Right ventricle myocardium superior (tissue), 1 donor: ENCODE measurements around the gene CELF5. TPM values are rescaled to one million over a fixed set of nuclear protein-coding genes. Genes with fewer than 3 reads are reported as not detected.
"Not testable (repeated sequence)": the region's sequence is repeated elsewhere in the genome, so short reads cannot be mapped to it uniquely, and the experiment has no call there.

Experiments
- ATAC-seq: fragments of 200-7000 bp; cut with Tn5 transposase; one replicate; pipeline ENCODE4 v1.9.1; 2020; ENCODE audit warnings: mild to moderate bottlenecking; ENCODE audit not compliant: poor library complexity
- DNase-seq: peaks from one replicate; pipeline ENCODE4 v3.0.0-alpha.2; 2020
- intact Hi-C: fragments of 100-400 bp; cut with DNase I; formaldehyde crosslinking; loops from one replicate; pipeline ENCODE4 v1.11.2; 2022
- total RNA-seq: library from RNA; stranded (reverse); fragmentation: NEBNext Ultra II Directional; extraction: Animal tissue kit (Norgen Biotek cat#: 25700); gene quantifications from one replicate; pipeline ENCODE4 v1.2.1, GENCODE V29; 2021
- donor health status: DM: no; HTN: yes; CAD: no; lungs with severe emphysema.

The CELF5 gene
- total RNA-seq, 1 donor from 2014 or later = not detected

DNA sequence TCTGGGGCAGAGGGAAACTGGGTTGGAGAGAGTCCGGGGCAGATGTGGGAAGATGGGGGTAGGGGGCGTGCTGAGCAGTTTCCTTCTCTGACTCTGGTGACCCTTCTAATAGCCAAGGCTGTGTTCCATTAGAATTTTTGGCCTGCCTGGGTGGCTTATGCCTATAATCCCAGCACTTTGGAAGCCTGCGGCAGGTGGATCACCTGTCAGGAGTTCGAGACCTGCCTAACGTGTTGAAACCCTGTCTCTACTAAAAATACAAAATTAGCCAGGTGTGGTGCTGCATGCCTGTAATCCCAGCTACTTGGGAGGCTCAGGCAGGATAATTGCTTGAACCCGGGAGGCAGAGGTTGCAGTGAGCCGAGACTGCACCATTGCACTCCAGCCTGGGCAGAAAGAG, 21.6 kb upstream of the CELF5 start:
- DNase-seq, intact Hi-C loops, ATAC-seq: not testable (repeated sequence)

GRCh38 chr19:3203805-3204645, 20.4 kb upstream of the CELF5 start:
- ATAC-seq (no peak), DNase-seq (no peak)
- intact Hi-C loops = no loop called here

- DNase-seq = no peak
- ATAC-seq = no peak
- intact Hi-C loops = no loop called here
Observed at GRCh38 chr19:3204646-3205275, 19.7 kb upstream of the CELF5 start.

DNA sequence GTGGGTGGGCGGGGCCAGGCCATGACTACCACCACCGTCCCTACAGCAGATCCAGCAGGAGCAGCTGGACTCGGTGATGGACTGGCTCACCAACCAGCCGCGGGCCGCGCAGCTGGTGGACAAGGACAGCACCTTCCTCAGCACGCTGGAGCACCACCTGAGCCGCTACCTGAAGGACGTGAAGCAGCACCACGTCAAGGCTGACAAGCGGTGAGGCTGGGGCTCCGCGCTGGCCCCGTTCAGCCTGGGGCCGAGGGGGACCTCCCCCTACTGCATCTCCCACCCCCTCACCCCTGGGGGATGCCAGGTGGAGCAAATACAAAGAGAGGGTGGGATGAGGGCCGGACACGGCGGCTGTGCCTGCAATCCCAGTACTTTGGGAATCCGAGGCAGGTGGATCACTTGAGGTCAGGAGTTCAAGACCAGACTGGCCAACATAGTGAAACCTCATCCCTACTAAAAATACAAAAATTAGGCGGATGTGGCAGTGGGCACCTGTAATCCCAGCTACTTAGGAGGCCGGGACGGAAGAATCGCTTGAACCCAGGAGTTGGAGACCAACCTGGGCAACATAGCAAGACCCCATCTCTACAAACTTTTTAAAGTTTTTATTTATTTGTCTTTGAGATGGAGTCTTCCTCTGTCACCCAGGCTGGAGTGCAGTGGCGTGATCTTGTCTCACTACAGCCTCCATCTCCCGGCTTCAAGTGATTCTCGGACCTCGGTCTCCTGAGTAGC, 18.1 kb upstream of the CELF5 start:
- no peak for ATAC-seq
- DNase-seq = no peak
- intact Hi-C loops = no loop called here

DNA sequence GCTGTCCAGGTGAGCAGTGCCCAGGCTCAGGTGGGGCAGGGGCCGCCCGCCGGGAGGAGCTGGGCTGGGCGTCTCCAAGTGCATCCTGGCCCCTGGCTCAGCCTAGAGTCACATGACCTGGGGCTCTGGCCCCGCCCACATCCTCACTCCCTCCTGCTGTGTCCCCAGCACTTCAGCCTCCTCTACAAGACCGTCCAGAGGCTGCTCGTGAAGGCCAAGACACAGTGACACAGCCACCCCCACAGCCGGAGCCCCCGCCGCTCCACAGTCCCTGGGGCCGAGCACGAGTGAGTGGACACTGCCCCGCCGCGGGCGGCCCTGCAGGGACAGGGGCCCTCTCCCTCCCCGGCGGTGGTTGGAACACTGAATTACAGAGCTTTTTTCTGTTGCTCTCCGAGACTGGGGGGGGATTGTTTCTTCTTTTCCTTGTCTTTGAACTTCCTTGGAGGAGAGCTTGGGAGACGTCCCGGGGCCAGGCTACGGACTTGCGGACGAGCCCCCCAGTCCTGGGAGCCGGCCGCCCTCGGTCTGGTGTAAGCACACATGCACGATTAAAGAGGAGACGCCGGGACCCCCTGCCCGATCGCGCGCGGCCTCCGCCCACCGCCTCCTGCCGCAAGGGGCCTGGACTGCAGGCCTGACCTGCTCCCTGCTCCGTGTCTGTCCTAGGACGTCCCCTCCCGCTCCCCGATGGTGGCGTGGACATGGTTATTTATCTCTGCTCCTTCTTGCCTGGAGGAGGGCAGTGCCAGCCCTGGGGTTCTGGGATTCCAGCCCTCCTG, 16.8 kb upstream of the CELF5 start:
- intact Hi-C loops = no loop called here
- DNase-seq (no peak), ATAC-seq (no peak)

- ATAC-seq (no peak), DNase-seq (no peak)
- intact Hi-C loops = no loop called here
Observed at GRCh38 chr19:3208317-3209207, 15.9 kb upstream of the CELF5 start.

- DNase-seq (peak; percentile 78), ATAC-seq (peak; percentile 69)
- intact Hi-C loops = no loop called here
Observed at GRCh38 chr19:3210347-3211017, 14.0 kb upstream of the CELF5 start.

DNA sequence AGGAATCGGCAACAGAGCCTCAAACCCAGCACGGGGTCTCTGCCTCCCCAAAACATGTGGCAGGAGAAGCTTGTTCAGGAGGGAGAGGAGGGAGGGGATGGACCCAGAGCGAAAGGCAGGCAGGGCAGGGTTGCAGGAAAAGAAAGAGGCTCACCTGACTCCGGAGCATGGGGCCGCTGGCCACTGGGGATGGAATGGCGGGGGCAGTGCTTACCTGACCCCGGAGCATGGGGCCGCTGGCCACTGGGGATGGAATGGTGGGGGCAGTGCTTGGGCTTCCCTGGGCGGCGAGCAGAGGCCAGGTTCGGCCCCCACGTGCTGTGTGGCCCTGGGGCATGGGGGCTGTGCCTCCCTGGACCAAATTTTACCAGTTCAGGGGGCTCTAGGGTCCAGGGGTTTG, 13.3 kb upstream of the CELF5 start:
- intact Hi-C loops = no loop called here
- DNase-seq (no peak), ATAC-seq (no peak)

- no peak for ATAC-seq
- no peak for DNase-seq
- intact Hi-C loops = no loop called here
Observed at GRCh38 chr19:3213159-3213558, 11.3 kb upstream of the CELF5 start.

- no peak for DNase-seq
- intact Hi-C loops = no loop called here
- no peak for ATAC-seq
Observed at GRCh38 chr19:3216874-3217273, 7.6 kb upstream of the CELF5 start.

- ATAC-seq = no peak
- no peak for DNase-seq
Observed at GRCh38 chr19:3220576-3220975, 3.9 kb upstream of the CELF5 start.

DNA sequence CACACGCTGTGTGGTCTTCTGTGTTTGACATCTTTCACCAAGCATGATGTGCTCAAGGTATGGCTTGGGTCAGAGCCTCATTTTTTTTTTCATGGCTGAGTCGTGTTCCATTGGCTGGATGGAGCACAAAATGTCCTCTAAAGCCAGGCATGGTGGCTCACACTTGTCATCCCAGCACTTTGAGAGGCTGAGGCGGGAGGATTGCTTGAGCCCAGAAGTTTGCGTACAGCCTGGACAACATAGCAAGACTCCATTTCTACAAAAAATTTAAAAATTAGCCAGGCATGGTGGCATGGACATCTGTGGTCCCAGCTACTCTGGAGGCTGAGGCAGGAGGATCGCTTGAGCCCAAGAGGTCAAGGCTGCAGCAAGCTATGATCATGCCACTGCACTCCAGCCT, 2.9 kb upstream of the CELF5 start:
- intact Hi-C loops, ATAC-seq: not testable (repeated sequence)

More at GRCh38 chr19:3220576-3220975, 3.9 kb upstream of the CELF5 start:
- intact Hi-C loops = no loop called here

GRCh38 chr19:3222709-3223108, 1.8 kb upstream of the CELF5 start:
- ATAC-seq (no peak), DNase-seq (no peak)
- intact Hi-C loops = no loop called here

More for the DNA sequence above, 2.9 kb upstream of the CELF5 start:
- not testable (repeated sequence) for DNase-seq

- ATAC-seq = no peak
- no peak for DNase-seq
- intact Hi-C loops = no loop called here
Observed at GRCh38 chr19:3225169-3225485, 666 bp downstream of the CELF5 start.

- no peak for DNase-seq
- ATAC-seq = no peak
- intact Hi-C loops = no loop called here
Observed at GRCh38 chr19:3225677-3226093, 1.2 kb downstream of the CELF5 start.

- ATAC-seq (no peak), DNase-seq (no peak)
- intact Hi-C loops = no loop called here
Observed at GRCh38 chr19:3227054-3227626, 2.7 kb downstream of the CELF5 start.

- intact Hi-C loops = no loop called here
- DNase-seq = no peak
- ATAC-seq = no peak
Observed at GRCh38 chr19:3229346-3229743, 4.9 kb downstream of the CELF5 start.
